Mononuclear cell (primary cell): ENCODE data around the gene RAB10. TPM values are rescaled to one million over a fixed set of nuclear protein-coding genes. Genes with fewer than 3 reads are reported as not detected.
"Not testable (repeated sequence)": the region's sequence is repeated elsewhere in the genome, so short reads cannot be mapped to it uniquely, and the experiment has no call there.

ENCODE experiments used
- H3K27me3 ChIP-seq: 2 replicates; pipeline ENCODE4 v1.6.0; 2011; ENCODE audit warnings: low read length, control low read depth; ENCODE audit not compliant: insufficient read depth
- H3K4me1 ChIP-seq: 2 replicates; pipeline ENCODE4 v1.5.1; 2011; ENCODE audit warnings: mild to moderate bottlenecking, low read length, control low read depth; ENCODE audit not compliant: insufficient read depth
- H3K4me3 ChIP-seq: 2 replicates; pipeline ENCODE4 v1.5.1; 2011; ENCODE audit warnings: mild to moderate bottlenecking, low read length, moderate library complexity
- H3K9me3 ChIP-seq: 2 replicates; pipeline ENCODE4 v1.5.1; 2011; ENCODE audit warnings: low read depth, mild to moderate bottlenecking, control low read depth, low read length
- total RNA-seq: library from RNA; depleted of rRNA; stranded (reverse); fragments of >200 nt; gene quantifications from one replicate; pipeline ENCODE4 v1.2.3, GENCODE V29; 2012

Gene RAB10
- total RNA-seq, 1 donor = 24.5 TPM

DNA sequence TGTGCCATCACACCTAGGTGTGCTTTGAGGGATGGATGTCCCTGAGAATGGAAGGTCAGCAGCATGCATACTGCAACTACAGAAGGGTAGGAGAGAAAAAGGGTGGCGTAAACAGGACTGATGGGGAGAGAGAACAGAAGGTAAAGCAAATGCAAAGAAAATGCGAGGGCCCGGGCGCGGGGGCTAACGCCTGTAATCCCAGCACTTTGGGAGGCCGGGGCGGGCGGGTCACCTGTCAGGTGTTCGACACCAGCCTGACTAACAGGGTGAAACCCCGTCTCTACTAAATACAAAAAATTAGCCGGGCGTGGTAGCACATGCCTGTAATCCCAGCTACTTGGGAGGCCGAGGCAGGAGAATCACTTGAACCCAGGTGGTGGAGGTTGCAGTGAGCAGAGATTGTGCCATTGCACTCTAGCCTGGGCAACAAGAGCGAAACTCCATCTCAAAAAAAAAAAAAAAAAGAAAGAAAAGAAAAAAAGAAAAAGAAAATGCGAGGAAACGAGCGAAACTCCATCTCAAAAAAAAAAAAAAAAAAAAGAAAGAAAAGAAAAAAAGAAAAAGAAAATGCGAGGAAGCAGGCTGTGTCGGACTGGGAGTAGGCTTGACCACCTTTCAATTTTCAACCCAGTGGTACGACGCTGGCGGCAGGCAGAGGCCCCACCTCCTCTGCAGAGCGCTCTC, 1.2 kb upstream of the RAB10 start:
- Histone ChIP-seq H3K4me3 (peak overlapping the region; percentile 98), H3K4me1 (peaks cover 30% of the 10 kb centered on the region)
- H3K9me3 ChIP-seq, H3K27me3 ChIP-seq: not testable (repeated sequence)

- no peaks in the 10 kb centered on the region for H3K27me3 ChIP-seq
- H3K4me3 ChIP-seq = peak overlapping the region; percentile 98
- peaks cover 36% of the 10 kb centered on the region for H3K4me1 ChIP-seq
- no peaks in the 10 kb centered on the region for H3K9me3 ChIP-seq
Observed at GRCh38 chr2:26033270-26033817, 540 bp upstream of the RAB10 start.

DNA sequence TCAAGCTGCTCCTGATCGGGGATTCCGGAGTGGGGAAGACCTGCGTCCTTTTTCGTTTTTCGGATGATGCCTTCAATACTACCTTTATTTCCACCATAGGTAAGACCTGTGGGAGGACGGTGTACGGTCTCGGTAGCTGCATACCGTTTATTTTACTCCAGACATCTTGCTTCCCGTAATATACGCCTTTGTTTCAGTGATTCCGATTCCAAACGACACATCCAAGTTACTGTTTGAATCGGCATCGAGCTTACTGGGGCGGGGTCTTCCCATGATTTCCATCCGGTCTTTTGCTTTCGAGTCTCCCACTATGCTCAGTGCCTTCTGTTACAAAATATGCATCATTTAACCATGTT, 731 bp downstream of the RAB10 start:
- H3K4me1 ChIP-seq = peaks cover 48% of the 10 kb centered on the region
- no peaks in the 10 kb centered on the region for H3K27me3 ChIP-seq
- no peaks in the 10 kb centered on the region for H3K9me3 ChIP-seq
- H3K4me3 ChIP-seq = peak overlapping the region; percentile 98

- Histone ChIP-seq H3K4me1 (peaks cover 52% of the 10 kb centered on the region), H3K9me3 (no peaks in the 10 kb centered on the region), H3K27me3 (no peaks in the 10 kb centered on the region), H3K4me3 (peak overlapping the region; percentile 98)
Observed at GRCh38 chr2:26035090-26035743, 1.3 kb downstream of the RAB10 start.

DNA sequence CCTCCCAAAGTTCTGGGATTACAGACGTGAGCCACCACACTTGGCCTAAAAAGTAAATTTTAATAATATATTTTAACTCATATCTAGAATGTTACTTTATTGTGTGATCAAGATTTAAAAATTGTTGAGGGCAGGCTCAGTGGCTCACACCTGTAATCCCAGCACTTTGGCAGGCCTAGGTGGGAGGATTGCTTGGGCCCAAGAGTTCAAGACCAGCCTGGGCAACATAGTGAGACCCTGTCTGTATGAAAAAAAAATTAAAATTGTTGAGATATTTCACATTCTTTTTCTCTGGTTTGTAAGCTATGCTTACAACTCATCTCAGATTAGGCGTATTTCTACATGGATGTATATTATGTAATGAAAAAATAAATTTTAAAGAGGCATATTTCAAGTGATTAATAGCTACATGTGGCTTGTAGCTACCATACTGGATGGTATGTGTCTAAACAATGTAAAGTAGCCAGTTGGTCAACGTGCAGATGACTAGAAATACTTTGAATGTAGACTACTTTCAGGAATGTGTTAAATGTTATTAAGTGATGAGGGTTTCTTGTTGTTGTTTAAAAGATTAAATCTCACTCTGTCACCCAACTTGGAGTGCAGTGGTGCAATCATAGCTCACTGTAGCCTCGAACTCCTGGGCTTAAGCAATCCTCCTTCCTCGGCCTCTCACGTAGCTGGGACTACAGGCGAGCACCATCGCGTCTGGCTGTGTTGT, 5.9 kb downstream of the RAB10 start:
- peaks cover 75% of the 10 kb centered on the region for H3K4me1 ChIP-seq
- H3K27me3 ChIP-seq = no peaks in the 10 kb centered on the region
- no peak overlapping the region for H3K4me3 ChIP-seq
- no peaks in the 10 kb centered on the region for H3K9me3 ChIP-seq

DNA sequence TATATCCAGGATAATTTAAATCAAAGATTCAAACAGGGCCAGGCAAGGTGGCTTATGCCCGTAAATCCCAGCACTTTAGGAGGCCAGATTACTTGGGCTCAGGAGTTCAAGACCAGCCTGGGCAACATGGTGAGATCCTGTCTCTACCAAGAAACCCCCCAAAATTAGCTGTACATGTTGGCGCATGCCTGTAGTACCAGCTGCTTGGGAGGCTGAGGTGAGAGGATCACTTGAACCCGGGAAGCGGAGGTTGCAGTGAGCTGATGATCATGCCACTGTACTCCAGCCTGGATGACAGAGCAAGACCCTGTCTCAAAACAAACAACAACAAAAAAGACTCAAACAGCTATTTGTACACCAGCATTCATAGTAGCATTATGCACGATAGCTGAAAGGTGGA, 9.2 kb downstream of the RAB10 start:
- Histone ChIP-seq H3K27me3 (no peaks in the 10 kb centered on the region), H3K4me1 (peaks cover 52% of the 10 kb centered on the region), H3K9me3 (no peaks in the 10 kb centered on the region), H3K4me3 (no peak overlapping the region)

DNA sequence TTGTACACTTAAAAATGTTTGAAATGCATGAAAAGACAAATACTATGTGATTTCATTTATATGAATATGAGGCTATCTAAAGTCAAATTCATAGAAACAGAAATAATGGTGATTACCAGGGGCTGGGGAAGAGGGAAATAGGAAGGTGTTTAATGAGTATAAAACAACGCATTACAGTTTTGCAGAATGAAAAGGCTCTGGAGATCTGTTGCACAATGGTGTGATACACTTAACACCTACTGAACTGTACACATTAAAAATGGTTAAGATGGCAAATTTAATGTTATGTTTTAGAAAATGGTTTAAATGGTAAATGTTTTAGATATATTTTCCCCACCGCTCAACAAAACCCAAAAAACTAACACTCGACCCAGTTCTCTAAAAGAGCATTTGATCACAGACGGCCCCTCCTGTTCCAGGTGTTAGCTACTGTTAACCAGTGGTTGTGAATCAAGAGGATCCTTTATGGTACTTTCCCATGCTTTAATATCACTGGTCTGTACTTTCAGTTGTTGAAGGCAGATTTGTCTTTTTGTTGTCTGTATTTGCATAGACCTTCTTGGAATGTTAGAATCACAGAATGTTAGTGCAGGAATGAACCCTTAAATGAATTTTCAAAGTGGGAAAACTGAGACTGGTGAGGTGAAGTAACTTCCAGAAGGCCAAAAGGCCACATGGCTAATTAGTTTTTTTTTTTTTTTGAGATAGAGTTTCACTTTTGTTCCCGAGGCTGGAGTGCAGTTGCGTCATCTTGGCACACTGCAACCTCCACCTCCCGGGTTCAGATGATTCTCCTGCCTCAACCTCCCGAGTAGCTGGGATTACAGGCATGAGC, 10.2 kb downstream of the RAB10 start:
- Histone ChIP-seq H3K27me3 (no peaks in the 10 kb centered on the region), H3K4me1 (peaks cover 49% of the 10 kb centered on the region), H3K9me3 (no peaks in the 10 kb centered on the region), H3K4me3 (no peak overlapping the region)

DNA sequence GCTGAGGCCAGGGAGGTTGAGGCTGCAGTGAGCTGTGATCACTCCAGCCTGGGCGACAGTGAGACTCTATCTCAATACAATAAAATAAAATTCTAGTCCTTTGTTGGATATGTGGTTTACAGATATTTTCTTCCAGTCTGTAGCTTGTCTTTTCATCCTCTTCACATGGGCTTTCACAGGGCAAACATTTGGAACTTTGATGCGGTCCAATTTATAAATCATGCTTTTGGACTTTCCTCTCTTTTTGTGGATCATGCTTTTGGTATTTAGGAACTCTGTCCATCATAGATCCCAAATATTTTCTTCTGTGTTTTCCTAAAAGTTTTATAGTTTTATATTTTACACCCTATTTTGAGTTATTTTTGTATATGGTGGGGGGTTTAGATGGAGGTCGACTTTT, 14.9 kb downstream of the RAB10 start:
- peaks cover 32% of the 10 kb centered on the region for H3K4me1 ChIP-seq
- H3K9me3 ChIP-seq = no peaks in the 10 kb centered on the region
- no peak overlapping the region for H3K4me3 ChIP-seq
- no peaks in the 10 kb centered on the region for H3K27me3 ChIP-seq

GRCh38 chr2:26049641-26050040, 15.8 kb downstream of the RAB10 start:
- Histone ChIP-seq H3K4me3 (no peak overlapping the region), H3K9me3 (no peaks in the 10 kb centered on the region), H3K27me3 (no peaks in the 10 kb centered on the region), H3K4me1 (peaks cover 24% of the 10 kb centered on the region)

DNA sequence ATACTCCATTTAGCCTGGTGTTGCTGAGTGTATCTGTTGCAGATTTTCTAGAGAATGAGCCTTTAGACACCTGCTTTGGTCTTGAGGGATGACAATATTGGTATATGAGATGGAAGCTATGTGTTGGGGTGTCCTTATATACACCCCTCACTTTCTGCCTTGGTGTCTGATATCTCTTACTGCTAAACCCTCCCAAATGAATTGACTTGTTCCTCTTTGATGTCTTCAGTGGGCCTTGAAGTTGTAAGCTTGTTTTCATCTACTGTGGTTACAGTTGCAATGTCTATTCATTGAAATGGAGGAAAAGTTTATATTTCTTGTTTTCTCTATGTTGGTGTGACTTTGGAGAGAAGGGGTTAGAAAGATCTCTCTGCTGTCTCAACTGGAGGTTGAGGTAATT, 18.9 kb downstream of the RAB10 start:
- Histone ChIP-seq H3K27me3 (no peaks in the 10 kb centered on the region), H3K4me1 (peaks cover 39% of the 10 kb centered on the region), H3K4me3 (no peak overlapping the region), H3K9me3 (no peaks in the 10 kb centered on the region)

- Histone ChIP-seq H3K9me3 (no peaks in the 10 kb centered on the region), H3K27me3 (no peaks in the 10 kb centered on the region), H3K4me1 (peaks cover 37% of the 10 kb centered on the region)
Observed at GRCh38 chr2:26054598-26055348, 20.9 kb downstream of the RAB10 start.

GRCh38 chr2:26058390-26058789, 24.5 kb downstream of the RAB10 start:
- H3K27me3 ChIP-seq = no peaks in the 10 kb centered on the region
- H3K9me3 ChIP-seq = no peaks in the 10 kb centered on the region
- no peak overlapping the region for H3K4me3 ChIP-seq
- H3K4me1 ChIP-seq = peaks cover 25% of the 10 kb centered on the region

More at GRCh38 chr2:26054598-26055348, 20.9 kb downstream of the RAB10 start:
- H3K4me3 ChIP-seq = no peak overlapping the region

GRCh38 chr2:26059542-26059941, 25.7 kb downstream of the RAB10 start:
- peaks cover 35% of the 10 kb centered on the region for H3K4me1 ChIP-seq
- no peak overlapping the region for H3K4me3 ChIP-seq
- no peaks in the 10 kb centered on the region for H3K27me3 ChIP-seq
- H3K9me3 ChIP-seq = no peaks in the 10 kb centered on the region

DNA sequence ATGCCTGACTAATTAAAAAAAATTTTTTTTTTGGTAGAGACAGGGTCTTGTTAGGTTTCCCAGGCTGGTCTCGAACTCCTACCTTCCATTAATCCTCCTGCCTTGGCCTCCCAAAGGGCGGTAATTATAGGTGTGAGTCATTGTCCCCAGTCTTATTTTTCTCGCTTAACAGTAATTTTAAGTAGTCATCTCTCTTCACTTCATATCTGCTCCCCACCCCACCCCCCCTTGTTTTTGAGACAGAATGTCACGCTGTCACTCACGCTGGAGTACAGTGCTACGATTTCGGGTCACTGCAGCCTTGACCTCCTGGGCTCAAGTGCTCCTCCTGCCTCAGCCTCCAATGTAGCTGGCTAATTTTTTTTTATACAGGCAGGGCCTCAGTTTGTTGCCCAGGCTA, 27.7 kb downstream of the RAB10 start:
- H3K4me1 ChIP-seq = peaks cover 34% of the 10 kb centered on the region
- no peak overlapping the region for H3K4me3 ChIP-seq
- no peaks in the 10 kb centered on the region for H3K9me3 ChIP-seq
- no peaks in the 10 kb centered on the region for H3K27me3 ChIP-seq
